Activated CD4-positive, alpha-beta T cell treated with anti-CD3 and anti-CD28 coated beads for 24 hours (primary cell): Measurements from ENCODE around the gene GTF3C2.

Source experiments
- DNase-seq, 2 donors: peaks; one replicate each; pipeline ENCODE4 v3.0.0-alpha.2; 2020; ENCODE audit warnings: low read depth in 2 of 2

The GTF3C2 gene

GRCh38 chr2:27356382-27357181 lies at the start of gene GTF3C2:
GTF3C2 (minus strand) TSS chr2:27356764; CDS start chr2:27343554, 13,210 bp downstream.
- peak; percentile 80 to 90 for DNase-seq

- no peak for DNase-seq
Observed at GRCh38 chr2:27400348-27401135, 44.0 kb upstream of the GTF3C2 start.

- DNase-seq: no peak
Observed at GRCh38 chr2:27398962-27399361, 42.4 kb upstream of the GTF3C2 start.

- DNase-seq: no peak
Observed at GRCh38 chr2:27393225-27393624, 36.7 kb upstream of the GTF3C2 start.

GRCh38 chr2:27390822-27391679 lies 34.5 kb upstream of the GTF3C2 start:
- DNase-seq: no peak

- DNase-seq: no peak
Observed at GRCh38 chr2:27381577-27382181, 25.1 kb upstream of the GTF3C2 start.

GRCh38 chr2:27380626-27381545 lies 24.3 kb upstream of the GTF3C2 start, which contains the start of gene ZNF513:
ZNF513 (minus strand) TSS chr2:27380734; CDS start chr2:27380526, 208 bp downstream.
- peak; percentile 81 to 84 for DNase-seq

GRCh38 chr2:27379836-27380625 lies 23.5 kb upstream of the GTF3C2 start:
- DNase-seq: no peak

- DNase-seq: no peak
Observed at GRCh38 chr2:27379383-27379835, 22.8 kb upstream of the GTF3C2 start.

- no peak for DNase-seq
Observed at GRCh38 chr2:27378809-27379290, 22.3 kb upstream of the GTF3C2 start.

GRCh38 chr2:27378096-27378808 lies 21.7 kb upstream of the GTF3C2 start:
- DNase-seq: no peak

- no peak for DNase-seq
Observed at GRCh38 chr2:27377618-27378095, 21.1 kb upstream of the GTF3C2 start.

- no peak for DNase-seq
Observed at GRCh38 chr2:27376866-27377617, 20.5 kb upstream of the GTF3C2 start.

GRCh38 chr2:27376151-27376865 lies 19.7 kb upstream of the GTF3C2 start:
- DNase-seq: no peak

- no peak for DNase-seq
Observed at GRCh38 chr2:27375513-27376099, 19.0 kb upstream of the GTF3C2 start.

GRCh38 chr2:27373567-27373966 lies 17.0 kb upstream of the GTF3C2 start:
- no peak for DNase-seq

GRCh38 chr2:27372937-27373336 lies 16.4 kb upstream of the GTF3C2 start:
- DNase-seq: no peak
